Upper lobe of left lung (tissue), 4 donors: ENCODE measurements around the gene HNRNPUL1.

Experiments
- POLR2A ChIP-seq, 4 donors: fragments of 450-650 bp; IDR thresholded peaks; one replicate each; pipeline ENCODE4 v1.5.1; 2016 to 2017; ENCODE audit warnings: antibody characterized with exemption in 4 of 4, mild to moderate bottlenecking in 2 of 4
- TF ChIP-seq, protein P1 (sequence below), 6 experiments: fragments of 450-650 bp in 4 of 6; fragments of 200-600 bp in 2 of 6; sonication (generic) in 2 of 6; IDR thresholded peaks; one replicate each; pipeline ENCODE4 v1.5.1; 2016 to 2019; ENCODE audit warnings: antibody characterized with exemption in 6 of 6

DNA sequence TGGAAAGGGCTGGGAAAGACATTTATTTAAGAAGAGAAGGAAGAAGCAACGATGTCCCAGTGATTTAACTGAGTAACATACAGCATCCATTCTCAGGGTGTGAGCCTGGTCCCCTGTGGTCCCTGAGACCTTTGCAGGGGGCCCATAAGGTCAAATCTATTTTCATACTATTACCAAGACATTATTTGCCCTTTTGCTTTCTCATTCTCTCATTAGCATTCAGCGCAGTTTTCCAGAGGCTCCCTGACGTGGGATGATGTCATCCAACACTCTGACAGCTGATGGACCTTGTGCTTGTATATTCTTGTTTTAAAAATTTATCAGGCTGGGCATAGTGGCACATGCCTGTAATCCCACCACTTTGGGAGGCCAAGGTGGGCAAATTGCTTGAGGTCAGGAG is 18.3 kb upstream of the HNRNPUL1 start:
- TF ChIP-seq POLR2A (IDR thresholded peaks at IDR 0.05): no peak
- TF ChIP-seq, protein P1, sequence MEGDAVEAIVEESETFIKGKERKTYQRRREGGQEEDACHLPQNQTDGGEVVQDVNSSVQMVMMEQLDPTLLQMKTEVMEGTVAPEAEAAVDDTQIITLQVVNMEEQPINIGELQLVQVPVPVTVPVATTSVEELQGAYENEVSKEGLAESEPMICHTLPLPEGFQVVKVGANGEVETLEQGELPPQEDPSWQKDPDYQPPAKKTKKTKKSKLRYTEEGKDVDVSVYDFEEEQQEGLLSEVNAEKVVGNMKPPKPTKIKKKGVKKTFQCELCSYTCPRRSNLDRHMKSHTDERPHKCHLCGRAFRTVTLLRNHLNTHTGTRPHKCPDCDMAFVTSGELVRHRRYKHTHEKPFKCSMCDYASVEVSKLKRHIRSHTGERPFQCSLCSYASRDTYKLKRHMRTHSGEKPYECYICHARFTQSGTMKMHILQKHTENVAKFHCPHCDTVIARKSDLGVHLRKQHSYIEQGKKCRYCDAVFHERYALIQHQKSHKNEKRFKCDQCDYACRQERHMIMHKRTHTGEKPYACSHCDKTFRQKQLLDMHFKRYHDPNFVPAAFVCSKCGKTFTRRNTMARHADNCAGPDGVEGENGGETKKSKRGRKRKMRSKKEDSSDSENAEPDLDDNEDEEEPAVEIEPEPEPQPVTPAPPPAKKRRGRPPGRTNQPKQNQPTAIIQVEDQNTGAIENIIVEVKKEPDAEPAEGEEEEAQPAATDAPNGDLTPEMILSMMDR (IDR thresholded peaks at IDR 0.05): no peak
